ENCODE results near the gene DNAL4.

The DNAL4 gene

DNA sequence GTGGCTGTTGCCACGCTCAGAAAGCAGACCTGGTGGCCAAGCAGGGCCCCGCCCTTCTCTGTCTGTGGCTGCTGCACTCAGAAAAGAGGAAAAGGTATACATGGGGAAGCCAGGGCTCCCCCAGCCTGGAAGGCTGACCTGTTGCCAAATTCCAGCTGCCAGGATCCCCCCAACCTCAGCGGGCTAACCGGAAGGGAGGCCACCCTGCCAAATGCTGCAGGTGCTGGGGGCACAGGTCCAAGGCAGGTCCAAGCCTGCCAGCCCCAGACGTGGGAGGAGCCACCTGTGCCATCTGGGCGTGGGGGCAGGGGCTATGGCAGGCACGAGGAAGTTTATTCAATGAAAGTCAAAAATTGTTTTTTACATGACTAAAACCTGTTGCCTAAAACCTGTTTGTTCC, 47.3 kb upstream of the DNAL4 start:
- H3K9ac ChIP-seq (ENCODE audit: low read length): no peak overlapping the region
- no peak overlapping the region for H3K27ac ChIP-seq (ENCODE audit: low read length)
- no peak overlapping the region for H3K4me2 ChIP-seq (ENCODE audit: low read length)
- H3K79me2 ChIP-seq (ENCODE audit: low read length): no peaks in the 10 kb centered on the region
- no peaks in the 10 kb centered on the region for H4K20me1 ChIP-seq (ENCODE audit: insufficient read depth, low read length)
- H3K4me3 ChIP-seq (ENCODE audit: low read length): no peak overlapping the region
- TF ChIP-seq, protein P1, sequence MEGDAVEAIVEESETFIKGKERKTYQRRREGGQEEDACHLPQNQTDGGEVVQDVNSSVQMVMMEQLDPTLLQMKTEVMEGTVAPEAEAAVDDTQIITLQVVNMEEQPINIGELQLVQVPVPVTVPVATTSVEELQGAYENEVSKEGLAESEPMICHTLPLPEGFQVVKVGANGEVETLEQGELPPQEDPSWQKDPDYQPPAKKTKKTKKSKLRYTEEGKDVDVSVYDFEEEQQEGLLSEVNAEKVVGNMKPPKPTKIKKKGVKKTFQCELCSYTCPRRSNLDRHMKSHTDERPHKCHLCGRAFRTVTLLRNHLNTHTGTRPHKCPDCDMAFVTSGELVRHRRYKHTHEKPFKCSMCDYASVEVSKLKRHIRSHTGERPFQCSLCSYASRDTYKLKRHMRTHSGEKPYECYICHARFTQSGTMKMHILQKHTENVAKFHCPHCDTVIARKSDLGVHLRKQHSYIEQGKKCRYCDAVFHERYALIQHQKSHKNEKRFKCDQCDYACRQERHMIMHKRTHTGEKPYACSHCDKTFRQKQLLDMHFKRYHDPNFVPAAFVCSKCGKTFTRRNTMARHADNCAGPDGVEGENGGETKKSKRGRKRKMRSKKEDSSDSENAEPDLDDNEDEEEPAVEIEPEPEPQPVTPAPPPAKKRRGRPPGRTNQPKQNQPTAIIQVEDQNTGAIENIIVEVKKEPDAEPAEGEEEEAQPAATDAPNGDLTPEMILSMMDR (IDR thresholded peaks at IDR 0.05; ENCODE audit: low read depth, low read length): no peak
- TF ChIP-seq EZH2phosphoT487 (IDR thresholded peaks at IDR 0.05; ENCODE audit: low read depth): no peak
- no peak overlapping the region for H2AFZ ChIP-seq (ENCODE audit: low read depth, low read length)
- H3K9me3 ChIP-seq (ENCODE audit: insufficient read depth, low read length): no peaks in the 10 kb centered on the region
- H3K36me3 ChIP-seq (replicated peaks; ENCODE audit: low read depth, low read length): no peaks in the 10 kb centered on the region
- no peaks in the 10 kb centered on the region for H3K4me1 ChIP-seq (ENCODE audit: low read length)
- peaks cover 37% of the 10 kb centered on the region for H3K27me3 ChIP-seq (ENCODE audit: low read depth, low read length)

DNA sequence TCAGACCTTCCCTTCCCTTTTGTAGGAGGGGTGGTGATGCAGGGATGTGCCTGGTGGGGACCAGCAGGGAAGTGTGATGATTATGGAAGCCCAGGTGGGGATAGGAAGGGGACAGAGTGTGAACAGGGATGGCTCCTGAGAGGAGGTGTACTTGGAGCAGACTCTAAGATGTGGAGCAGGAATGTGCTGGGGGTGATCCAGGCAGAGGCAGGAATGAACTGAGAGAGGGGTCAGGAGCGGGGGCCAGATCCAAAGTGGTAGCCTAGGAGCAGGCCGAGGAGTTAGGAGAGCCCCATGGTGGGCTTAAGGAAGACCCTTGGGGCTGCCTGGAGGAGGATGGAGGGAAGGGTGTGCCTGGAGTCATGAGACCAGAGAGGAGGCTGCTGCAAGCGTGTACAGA, 46.2 kb upstream of the DNAL4 start:
- Histone ChIP-seq H3K27ac (ENCODE audit: low read length) (no peak overlapping the region), H3K36me3 (replicated peaks; ENCODE audit: low read depth, low read length) (no peaks in the 10 kb centered on the region), H3K27me3 (ENCODE audit: low read depth, low read length) (peaks cover 37% of the 10 kb centered on the region), H2AFZ (ENCODE audit: low read depth, low read length) (no peak overlapping the region), H3K79me2 (ENCODE audit: low read length) (no peaks in the 10 kb centered on the region), H3K4me3 (ENCODE audit: low read length) (no peak overlapping the region), H3K9me3 (ENCODE audit: insufficient read depth, low read length) (no peaks in the 10 kb centered on the region), H3K4me1 (ENCODE audit: low read length) (no peaks in the 10 kb centered on the region), H3K9ac (ENCODE audit: low read length) (no peak overlapping the region), H3K4me2 (ENCODE audit: low read length) (no peak overlapping the region), H4K20me1 (ENCODE audit: insufficient read depth, low read length) (no peaks in the 10 kb centered on the region)
- TF ChIP-seq, protein P1 (IDR thresholded peaks at IDR 0.05; ENCODE audit: low read depth, low read length): no peak
- TF ChIP-seq EZH2phosphoT487 (IDR thresholded peaks at IDR 0.05; ENCODE audit: low read depth): no peak

DNA sequence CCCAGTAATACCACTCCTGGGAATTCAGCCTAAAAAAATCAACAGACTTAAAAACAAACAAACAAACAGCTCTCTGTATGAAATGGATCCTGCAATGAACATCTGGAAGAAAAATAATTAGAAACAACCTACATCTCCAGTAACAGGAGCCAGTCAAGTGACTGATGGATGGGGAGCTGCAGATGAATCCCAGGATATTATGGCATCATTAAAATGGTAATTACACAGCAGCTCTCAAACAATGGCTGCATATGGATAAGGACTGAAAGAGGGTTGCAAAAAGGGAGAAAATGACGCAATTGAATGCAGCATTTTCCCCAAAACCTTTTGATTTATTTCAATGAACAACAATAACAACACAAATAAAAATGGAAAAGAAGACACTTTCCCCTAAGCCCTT, 45.7 kb upstream of the DNAL4 start:
- no peaks in the 10 kb centered on the region for H3K79me2 ChIP-seq (ENCODE audit: low read length)
- TF ChIP-seq EZH2phosphoT487 (IDR thresholded peaks at IDR 0.05; ENCODE audit: low read depth): no peak
- TF ChIP-seq, protein P1 (IDR thresholded peaks at IDR 0.05; ENCODE audit: low read depth, low read length): no peak

DNA sequence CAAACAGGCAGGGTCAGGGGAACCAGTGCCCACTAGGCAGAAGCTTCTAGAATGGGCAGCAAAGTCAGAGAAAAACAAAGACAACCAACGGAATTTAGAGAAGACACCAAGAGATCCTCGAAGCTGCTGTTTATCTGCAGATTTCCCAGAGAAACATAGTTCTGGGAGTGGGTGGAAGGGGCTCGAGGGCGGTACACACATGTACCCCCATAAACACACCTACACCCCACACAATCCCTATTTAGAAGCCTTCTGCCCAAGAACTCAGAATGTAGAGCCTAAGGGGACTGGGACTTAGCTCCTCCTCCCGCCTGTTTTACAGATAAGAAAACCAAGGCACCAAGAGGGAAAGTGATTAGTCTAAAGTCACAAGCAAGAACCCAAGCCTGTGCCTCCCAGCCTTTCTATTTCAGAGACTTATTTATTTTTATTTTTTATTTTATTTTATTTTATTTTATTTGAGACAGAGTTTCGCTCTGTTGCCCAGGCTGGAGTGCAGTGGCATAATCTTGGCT, 43.5 kb upstream of the DNAL4 start:
- H2AFZ ChIP-seq (ENCODE audit: low read depth, low read length): no peak overlapping the region
- TF ChIP-seq, protein P1 (IDR thresholded peaks at IDR 0.05; ENCODE audit: low read depth, low read length): no peak
- no peak for TF ChIP-seq EZH2phosphoT487 (IDR thresholded peaks at IDR 0.05; ENCODE audit: low read depth)

More for the DNA sequence above, 45.7 kb upstream of the DNAL4 start:
- Histone ChIP-seq H3K27ac (ENCODE audit: low read length) (no peak overlapping the region), H3K9ac (ENCODE audit: low read length) (no peak overlapping the region), H3K9me3 (ENCODE audit: insufficient read depth, low read length) (no peaks in the 10 kb centered on the region), H3K27me3 (ENCODE audit: low read depth, low read length) (peaks cover 37% of the 10 kb centered on the region), H3K4me2 (ENCODE audit: low read length) (no peak overlapping the region), H3K4me1 (ENCODE audit: low read length) (no peaks in the 10 kb centered on the region), H3K36me3 (replicated peaks; ENCODE audit: low read depth, low read length) (no peaks in the 10 kb centered on the region), H3K4me3 (ENCODE audit: low read length) (no peak overlapping the region), H2AFZ (ENCODE audit: low read depth, low read length) (no peak overlapping the region), H4K20me1 (ENCODE audit: insufficient read depth, low read length) (no peaks in the 10 kb centered on the region)

More for the DNA sequence above, 43.5 kb upstream of the DNAL4 start:
- H3K4me2 ChIP-seq (ENCODE audit: low read length): no peak overlapping the region
- no peak overlapping the region for H3K9ac ChIP-seq (ENCODE audit: low read length)
- peaks cover 37% of the 10 kb centered on the region for H3K27me3 ChIP-seq (ENCODE audit: low read depth, low read length)
- no peak overlapping the region for H3K27ac ChIP-seq (ENCODE audit: low read length)
- no peaks in the 10 kb centered on the region for H3K9me3 ChIP-seq (ENCODE audit: insufficient read depth, low read length)
- no peaks in the 10 kb centered on the region for H4K20me1 ChIP-seq (ENCODE audit: insufficient read depth, low read length)
- H3K79me2 ChIP-seq (ENCODE audit: low read length): no peaks in the 10 kb centered on the region
- H3K4me3 ChIP-seq (ENCODE audit: low read length): no peak overlapping the region
- no peaks in the 10 kb centered on the region for H3K36me3 ChIP-seq (replicated peaks; ENCODE audit: low read depth, low read length)
- no peaks in the 10 kb centered on the region for H3K4me1 ChIP-seq (ENCODE audit: low read length)

Measured in OCI-LY3 (cell line).